Activated naive CD8-positive, alpha-beta T cell treated with anti-CD3 and anti-CD28 coated beads, Interleukin-2, amount 50 U/mL, for 24 hours (primary cell): ENCODE measurements around the gene XRCC3.
"Not testable (repeated sequence)": the region's sequence is repeated elsewhere in the genome, so short reads cannot be mapped to it uniquely, and the experiment has no call there.

ENCODE experiments used
- ATAC-seq: fragments of 150-1000 bp; cut with Tn5 transposase; one replicate; pipeline ENCODE4 v1.10.0; 2021
- DNase-seq: peaks from one replicate; pipeline ENCODE4 v3.0.0; 2021
- H3K27ac Mint-ChIP-seq: one replicate; pipeline ENCODE4 v1.8.0; 2021; ENCODE audit warnings: mild to moderate bottlenecking, mixed read lengths
- H3K27me3 Mint-ChIP-seq: one replicate; pipeline ENCODE4 v1.8.0; 2021; ENCODE audit warnings: mixed read lengths
- H3K36me3 Mint-ChIP-seq: one replicate; pipeline ENCODE4 v1.8.0; 2021; ENCODE audit warnings: low read depth, mixed read lengths
- H3K4me1 Mint-ChIP-seq: one replicate; pipeline ENCODE4 v1.8.0; 2021; ENCODE audit warnings: mixed read lengths
- H3K4me3 Mint-ChIP-seq: one replicate; pipeline ENCODE4 v1.8.0; 2021; ENCODE audit warnings: mild to moderate bottlenecking, moderate library complexity, mixed read lengths
- H3K9me3 Mint-ChIP-seq: one replicate; pipeline ENCODE4 v1.8.0; 2021; ENCODE audit warnings: mixed read lengths

The XRCC3 gene

DNA sequence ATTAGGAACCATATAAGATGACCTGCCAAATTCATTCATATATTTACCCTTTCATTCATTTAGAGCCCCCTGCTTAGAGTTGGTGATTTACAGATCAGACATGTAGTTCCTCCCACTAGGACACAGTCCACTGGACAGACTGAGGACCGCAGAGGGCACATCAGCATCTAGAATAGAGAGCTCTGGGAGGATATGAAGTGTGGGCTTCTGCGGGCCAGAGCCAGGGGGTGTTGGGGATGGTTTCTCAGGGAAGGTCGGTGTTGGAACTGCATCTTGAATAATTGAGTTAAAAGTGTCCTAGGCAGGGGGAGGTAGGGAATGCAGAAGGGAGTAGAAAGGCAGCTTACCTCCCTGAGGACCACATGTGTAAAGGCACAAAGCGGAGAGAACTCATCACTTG is 43.3 kb downstream of the XRCC3 start:
- Mint-ChIP-seq H3K4me3 (no peak overlapping the region), H3K4me1 (no peaks in the 10 kb centered on the region), H3K27me3 (no peaks in the 10 kb centered on the region), H3K27ac (no peak overlapping the region), H3K9me3 (no peaks in the 10 kb centered on the region), H3K36me3 (peaks cover 39% of the 10 kb centered on the region)
- ATAC-seq (no peak), DNase-seq (no peak)

- Mint-ChIP-seq H3K4me3 (no peak overlapping the region), H3K36me3 (peaks cover 38% of the 10 kb centered on the region), H3K27me3 (no peaks in the 10 kb centered on the region), H3K4me1 (no peaks in the 10 kb centered on the region), H3K27ac (no peak overlapping the region), H3K9me3 (no peaks in the 10 kb centered on the region)
- ATAC-seq (no peak), DNase-seq (no peak)
These were observed 45.9 kb downstream of the XRCC3 start for GRCh38 chr14:103669370-103669769.

DNA sequence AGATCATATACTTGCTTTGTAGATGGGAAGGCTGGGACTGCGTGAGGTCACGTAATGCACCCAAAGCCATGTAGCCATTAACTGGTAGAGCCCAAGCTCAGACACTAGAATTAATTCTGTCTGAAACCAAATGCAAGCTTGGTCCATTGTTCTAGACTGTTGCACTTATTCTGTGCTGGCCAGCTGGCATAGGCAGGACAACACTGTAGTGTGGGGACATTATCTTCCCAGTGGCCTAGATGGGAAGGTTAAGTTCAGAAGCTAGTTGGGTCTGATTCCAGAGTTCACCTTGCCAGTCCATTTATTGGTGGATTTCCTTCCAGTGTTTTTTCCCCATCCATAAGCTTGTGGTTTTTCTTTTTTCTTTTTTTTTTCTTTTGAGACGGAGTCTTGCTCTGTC is 47.1 kb downstream of the XRCC3 start:
- ATAC-seq (no peak), DNase-seq (no peak)
- Mint-ChIP-seq H3K27me3 (no peaks in the 10 kb centered on the region), H3K4me3 (no peak overlapping the region), H3K4me1 (no peaks in the 10 kb centered on the region), H3K36me3 (peaks cover 38% of the 10 kb centered on the region), H3K9me3 (no peaks in the 10 kb centered on the region), H3K27ac (no peak overlapping the region)

GRCh38 chr14:103667671-103668070 is 47.6 kb downstream of the XRCC3 start:
- no peak overlapping the region for H3K4me3 Mint-ChIP-seq
- H3K4me1 Mint-ChIP-seq = no peaks in the 10 kb centered on the region
- H3K27ac Mint-ChIP-seq = no peak overlapping the region
- H3K9me3 Mint-ChIP-seq = no peaks in the 10 kb centered on the region
- DNase-seq = no peak
- H3K36me3 Mint-ChIP-seq = peaks cover 36% of the 10 kb centered on the region
- no peaks in the 10 kb centered on the region for H3K27me3 Mint-ChIP-seq
- no peak for ATAC-seq

GRCh38 chr14:103663506-103663905 is 51.7 kb downstream of the XRCC3 start:
- H3K36me3 Mint-ChIP-seq = peaks cover 34% of the 10 kb centered on the region
- H3K4me1 Mint-ChIP-seq = no peaks in the 10 kb centered on the region
- no peaks in the 10 kb centered on the region for H3K27me3 Mint-ChIP-seq
- no peaks in the 10 kb centered on the region for H3K9me3 Mint-ChIP-seq
- H3K4me3 Mint-ChIP-seq = no peak overlapping the region
- DNase-seq (no peak), ATAC-seq (no peak)
- no peak overlapping the region for H3K27ac Mint-ChIP-seq

- no peak for ATAC-seq
- no peaks in the 10 kb centered on the region for H3K9me3 Mint-ChIP-seq
- no peak for DNase-seq
- H3K27ac Mint-ChIP-seq = no peak overlapping the region
- H3K36me3 Mint-ChIP-seq = peaks cover 31% of the 10 kb centered on the region
- no peak overlapping the region for H3K4me3 Mint-ChIP-seq
- no peaks in the 10 kb centered on the region for H3K4me1 Mint-ChIP-seq
- no peaks in the 10 kb centered on the region for H3K27me3 Mint-ChIP-seq
These were observed 52.7 kb downstream of the XRCC3 start for GRCh38 chr14:103662591-103662990.

- H3K4me1 Mint-ChIP-seq = no peaks in the 10 kb centered on the region
- peaks cover 36% of the 10 kb centered on the region for H3K36me3 Mint-ChIP-seq
- ATAC-seq (no peak), DNase-seq (no peak)
- no peak overlapping the region for H3K27ac Mint-ChIP-seq
- no peak overlapping the region for H3K4me3 Mint-ChIP-seq
- H3K9me3 Mint-ChIP-seq = no peaks in the 10 kb centered on the region
- no peaks in the 10 kb centered on the region for H3K27me3 Mint-ChIP-seq
These were observed 53.2 kb downstream of the XRCC3 start for GRCh38 chr14:103662029-103662428.

DNA sequence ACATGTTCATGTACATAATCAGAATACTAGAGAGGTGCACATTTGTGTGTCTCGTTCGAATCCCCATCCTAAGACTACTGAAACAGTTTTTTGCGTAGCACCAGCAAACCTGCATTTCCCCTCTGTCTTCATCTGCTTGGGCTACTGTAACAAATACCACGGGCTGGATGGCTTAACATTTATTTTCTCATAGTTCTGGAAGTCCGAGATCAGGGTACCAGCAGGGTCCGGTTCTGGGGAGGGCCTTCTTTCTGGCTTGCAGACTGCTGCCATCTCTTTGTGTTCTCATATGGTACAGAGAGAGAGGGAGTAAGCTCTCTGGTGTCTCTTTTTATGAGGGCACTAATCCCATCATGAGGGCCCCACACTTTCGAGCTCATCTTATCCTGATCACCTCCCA is 55.6 kb downstream of the XRCC3 start:
- Mint-ChIP-seq H3K27ac (no peak overlapping the region), H3K36me3 (peaks cover 36% of the 10 kb centered on the region), H3K4me1 (no peaks in the 10 kb centered on the region), H3K9me3 (no peaks in the 10 kb centered on the region), H3K4me3 (no peak overlapping the region), H3K27me3 (no peaks in the 10 kb centered on the region)
- DNase-seq (no peak), ATAC-seq (no peak)

GRCh38 chr14:103657471-103657870 is 57.8 kb downstream of the XRCC3 start:
- Mint-ChIP-seq H3K4me1 (no peaks in the 10 kb centered on the region), H3K36me3 (peaks cover 33% of the 10 kb centered on the region), H3K27me3 (no peaks in the 10 kb centered on the region), H3K4me3 (no peak overlapping the region), H3K9me3 (no peaks in the 10 kb centered on the region), H3K27ac (no peak overlapping the region)
- no peak for ATAC-seq
- DNase-seq = no peak

DNA sequence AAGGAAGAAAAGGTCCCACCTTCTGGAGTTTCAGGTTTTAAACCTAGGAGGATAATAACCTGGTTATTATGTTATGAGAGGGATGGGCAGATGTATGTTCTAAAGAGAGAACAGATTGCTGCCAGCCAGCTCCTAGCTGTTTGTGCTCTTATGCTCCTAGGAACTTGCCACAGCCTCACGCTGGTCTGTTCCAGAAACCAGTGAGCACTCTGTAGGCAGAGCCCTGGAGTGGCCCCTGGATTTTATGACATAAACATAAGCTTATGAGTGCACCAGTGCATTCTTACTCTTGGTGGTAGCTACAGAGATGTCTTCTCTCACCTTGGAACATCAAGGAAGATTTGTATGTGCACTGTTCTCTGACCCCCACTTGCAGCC is 58.5 kb downstream of the XRCC3 start:
- H3K4me3 Mint-ChIP-seq = no peak overlapping the region
- H3K27ac Mint-ChIP-seq = no peak overlapping the region
- H3K36me3 Mint-ChIP-seq = peaks cover 28% of the 10 kb centered on the region
- H3K9me3 Mint-ChIP-seq = no peaks in the 10 kb centered on the region
- H3K27me3 Mint-ChIP-seq = no peaks in the 10 kb centered on the region
- ATAC-seq (no peak), DNase-seq (no peak)
- H3K4me1 Mint-ChIP-seq = no peaks in the 10 kb centered on the region

- no peak overlapping the region for H3K4me3 Mint-ChIP-seq
- H3K27me3 Mint-ChIP-seq = no peaks in the 10 kb centered on the region
- DNase-seq (no peak), ATAC-seq (no peak)
- H3K36me3 Mint-ChIP-seq = peaks cover 27% of the 10 kb centered on the region
- no peaks in the 10 kb centered on the region for H3K9me3 Mint-ChIP-seq
- H3K4me1 Mint-ChIP-seq = no peaks in the 10 kb centered on the region
- H3K27ac Mint-ChIP-seq = no peak overlapping the region
These were observed 59.1 kb downstream of the XRCC3 start for GRCh38 chr14:103656031-103656755.

DNA sequence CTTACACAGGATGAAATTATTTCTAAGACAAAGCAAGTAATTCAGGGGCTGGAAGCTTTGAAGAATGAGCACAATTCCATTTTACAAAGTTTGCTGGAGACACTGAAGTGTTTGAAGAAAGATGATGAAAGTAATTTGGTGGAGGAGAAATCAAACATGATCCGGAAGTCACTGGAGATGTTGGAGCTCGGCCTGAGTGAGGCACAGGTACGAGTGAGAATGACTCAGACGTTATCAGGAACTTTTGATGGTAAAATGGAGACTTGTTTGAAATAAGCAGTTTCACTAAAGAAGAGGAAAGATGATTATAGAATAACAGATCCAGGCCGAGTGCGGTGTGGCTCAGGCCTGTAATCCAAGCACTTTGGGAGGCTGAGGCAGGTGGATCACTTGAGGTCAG is 60.6 kb downstream of the XRCC3 start:
- Mint-ChIP-seq H3K9me3 (no peaks in the 10 kb centered on the region), H3K4me1 (no peaks in the 10 kb centered on the region), H3K36me3 (peaks cover 22% of the 10 kb centered on the region), H3K4me3 (no peak overlapping the region), H3K27me3 (no peaks in the 10 kb centered on the region), H3K27ac (no peak overlapping the region)
- no peak for ATAC-seq
- no peak for DNase-seq

DNA sequence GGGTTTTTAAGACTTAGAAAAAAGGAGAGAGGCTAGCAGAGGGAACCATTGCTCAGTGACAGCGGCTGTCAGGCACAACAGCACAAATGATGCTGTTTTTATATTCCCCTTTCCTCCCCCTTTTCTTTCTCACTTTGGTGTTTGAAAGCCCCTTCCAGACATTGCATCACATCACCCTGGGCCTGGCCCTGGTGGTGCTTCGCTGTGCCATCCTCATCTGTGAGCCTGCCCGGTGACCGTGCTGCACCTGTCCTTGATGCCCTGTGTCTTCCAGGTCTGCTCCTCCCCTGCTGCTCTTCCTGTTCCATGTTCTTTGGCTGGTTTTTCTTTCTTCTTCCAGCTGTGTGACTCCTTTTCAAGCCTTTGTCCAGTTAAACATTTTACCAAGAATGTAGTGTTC is 61.4 kb downstream of the XRCC3 start:
- Mint-ChIP-seq H3K27ac (no peak overlapping the region), H3K36me3 (peaks cover 17% of the 10 kb centered on the region), H3K9me3 (no peaks in the 10 kb centered on the region), H3K4me1 (no peaks in the 10 kb centered on the region), H3K4me3 (no peak overlapping the region), H3K27me3 (no peaks in the 10 kb centered on the region)
- ATAC-seq (no peak), DNase-seq (no peak)

DNA sequence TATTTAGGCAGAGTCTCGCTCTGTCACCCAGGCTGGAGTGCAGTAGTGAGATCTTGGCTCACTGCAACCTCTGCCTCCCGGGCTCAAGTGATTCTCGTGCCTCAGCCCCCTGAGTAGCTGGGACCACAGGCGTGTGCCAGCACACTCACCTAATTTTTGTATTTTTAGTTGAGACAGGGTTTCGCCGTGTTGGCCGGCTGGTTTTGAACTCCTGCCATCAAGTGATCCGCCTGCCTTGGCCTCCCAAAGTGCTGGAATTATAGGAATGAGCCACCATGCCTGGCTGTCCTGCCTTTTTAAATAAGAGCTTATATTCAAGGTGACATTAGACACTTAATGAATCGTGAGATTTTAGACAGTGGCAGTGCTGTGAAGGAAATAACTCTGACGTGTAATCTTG is 61.9 kb downstream of the XRCC3 start:
- not testable (repeated sequence) for H3K9me3 Mint-ChIP-seq, H3K27me3 Mint-ChIP-seq, H3K27ac Mint-ChIP-seq, ATAC-seq, H3K4me3 Mint-ChIP-seq, DNase-seq, H3K4me1 Mint-ChIP-seq
- peaks cover 17% of the 10 kb centered on the region for H3K36me3 Mint-ChIP-seq

DNA sequence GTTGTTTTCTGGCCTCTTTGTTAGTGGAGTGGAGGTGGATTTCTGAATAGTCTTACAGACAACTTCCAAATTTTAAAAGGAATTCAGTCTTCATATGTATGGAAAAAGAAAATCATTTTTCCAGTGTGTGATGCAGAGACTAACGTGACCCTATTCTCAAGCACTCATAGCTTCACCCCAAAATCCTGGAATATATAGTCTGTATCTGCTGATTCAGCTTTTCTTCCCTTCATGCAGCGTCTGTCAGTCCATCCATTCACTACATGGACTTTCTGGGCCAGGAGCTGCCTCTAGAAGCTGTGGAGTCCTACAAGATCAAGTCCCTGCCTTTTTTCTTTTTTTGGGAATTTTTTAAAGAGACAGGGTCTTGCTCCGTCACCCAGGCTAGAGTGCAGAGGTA is 62.4 kb downstream of the XRCC3 start:
- Mint-ChIP-seq H3K4me3 (no peak overlapping the region), H3K4me1 (no peaks in the 10 kb centered on the region), H3K27me3 (no peaks in the 10 kb centered on the region), H3K9me3 (no peaks in the 10 kb centered on the region), H3K27ac (no peak overlapping the region), H3K36me3 (peaks cover 17% of the 10 kb centered on the region)
- DNase-seq (no peak), ATAC-seq (no peak)

DNA sequence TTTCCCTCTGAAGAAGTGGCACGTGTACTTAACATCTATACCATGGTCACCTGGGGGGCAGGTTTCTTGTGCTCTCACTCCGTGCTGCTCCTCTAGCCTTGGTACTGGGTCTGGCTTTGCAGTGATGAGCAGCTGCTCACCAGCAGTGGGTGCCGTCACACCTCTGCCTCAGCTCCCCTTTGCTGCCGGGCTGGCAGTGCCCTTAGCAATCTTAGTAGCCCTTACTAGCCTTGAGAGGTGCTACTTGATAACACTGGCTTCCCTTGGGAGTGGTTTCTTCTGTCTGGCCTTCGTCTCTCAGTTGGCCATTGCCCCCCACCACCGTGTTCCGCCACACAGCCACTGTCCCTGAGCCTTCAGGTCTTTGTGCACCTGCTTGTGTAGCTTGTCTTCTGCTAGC is 63.7 kb downstream of the XRCC3 start:
- no peak overlapping the region for H3K4me3 Mint-ChIP-seq
- no peaks in the 10 kb centered on the region for H3K4me1 Mint-ChIP-seq
- H3K36me3 Mint-ChIP-seq = peaks cover 10% of the 10 kb centered on the region
- H3K27ac Mint-ChIP-seq = no peak overlapping the region
- H3K27me3 Mint-ChIP-seq = no peaks in the 10 kb centered on the region
- ATAC-seq = no peak
- H3K9me3 Mint-ChIP-seq = no peaks in the 10 kb centered on the region
- DNase-seq = no peak
